Activated naive CD8-positive, alpha-beta T cell treated with anti-CD3 and anti-CD28 coated beads, Interleukin-2, amount 10 ng/mL, durations not matched to agents 7 days and 5 days (primary cell): ENCODE measurements around the gene FAM228B. TPM values are rescaled to one million over a fixed set of nuclear protein-coding genes. Genes with fewer than 3 reads are reported as not detected.
A peak's percentile ranks its signal among the peaks of the same experiment; 100 is the strongest.

Experiments used
- ATAC-seq: fragments of 150-1000 bp; cut with Tn5 transposase; one replicate; pipeline ENCODE4 v1.10.0; 2021; ENCODE audit warnings: low read depth, moderate library complexity
- POLR2A ChIA-PET: fragments of 350-600 bp; sonication (Branson Sonifier 250); formaldehyde crosslinking; loops from one replicate; lab custom pipeline; 2021; ENCODE audit warnings: antibody characterized with exemption; lab: Charles Lee
- DNase-seq: peaks from one replicate; pipeline ENCODE4 v3.0.0; 2021
- H3K27ac Mint-ChIP-seq: one replicate; pipeline ENCODE4 v1.8.0; 2022; ENCODE audit warnings: mild to moderate bottlenecking, mixed read lengths
- H3K27me3 Mint-ChIP-seq: one replicate; pipeline ENCODE4 v1.8.0; 2022; ENCODE audit warnings: mild to moderate bottlenecking, moderate library complexity, mixed read lengths
- H3K36me3 Mint-ChIP-seq: one replicate; pipeline ENCODE4 v1.8.0; 2021; ENCODE audit warnings: mild to moderate bottlenecking, mixed read lengths
- H3K4me1 Mint-ChIP-seq: one replicate; pipeline ENCODE4 v1.8.0; 2021; ENCODE audit warnings: mixed read lengths
- H3K4me3 Mint-ChIP-seq: one replicate; pipeline ENCODE4 v1.8.0; 2022; ENCODE audit warnings: mild to moderate bottlenecking, moderate library complexity, mixed read lengths
- H3K9me3 Mint-ChIP-seq: one replicate; pipeline ENCODE4 v1.8.0; 2021; ENCODE audit warnings: mixed read lengths
- total RNA-seq, 2 experiments: library from RNA; stranded (reverse); gene quantifications; one replicate each; pipeline ENCODE4 v1.2.3, GENCODE V29; 2021

The FAM228B gene
- 10 to 100 TPM; 13.1 to 14.9 TPM for total RNA-seq

DNA sequence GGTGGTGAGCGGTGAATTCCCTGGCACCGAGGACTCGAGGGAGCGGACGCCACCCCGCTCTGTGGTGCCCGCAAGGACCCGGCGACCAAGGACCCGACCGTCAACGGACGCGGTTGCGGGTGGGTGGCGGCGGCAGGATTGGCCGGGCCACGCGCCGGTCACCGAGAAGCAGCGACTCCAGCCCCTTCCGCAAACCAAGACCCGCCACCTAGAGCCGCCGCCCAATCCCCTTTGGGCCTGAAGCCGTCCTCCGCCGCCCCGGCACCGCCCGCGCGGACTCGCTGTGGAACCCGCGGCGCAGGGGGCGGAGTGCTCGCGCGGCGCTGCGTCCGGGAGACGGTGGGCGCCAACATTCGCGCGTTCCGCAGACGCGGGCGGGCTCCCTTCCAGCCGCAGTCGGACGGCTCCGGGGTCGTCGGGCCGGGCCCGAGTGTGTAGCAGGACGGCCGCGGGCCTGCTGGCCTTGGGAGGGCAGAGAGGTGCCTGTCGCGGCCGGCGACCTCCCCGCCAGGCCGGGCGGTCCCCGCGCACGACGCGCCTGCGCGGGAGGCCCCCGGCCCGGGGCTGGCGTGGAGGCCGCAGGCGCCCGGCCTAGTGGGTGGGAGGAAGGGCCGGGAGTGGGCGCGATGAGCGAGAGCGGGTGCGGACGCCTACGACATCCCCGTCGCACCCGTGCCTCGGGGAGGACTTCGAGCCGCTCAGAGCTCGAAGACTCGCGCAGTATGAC lies at the start of gene FAM228B, which contains the start of gene PFN4:
Gene FAM228B, plus strand, starts transcription at position 275 of the 727 bp plus-strand sequence. CDS start 893 bp downstream, outside the sequence.
Gene PFN4, minus strand, starts transcription at position 140 of the 727 bp plus-strand sequence. CDS start 799 bp downstream, outside the sequence.
- Mint-ChIP-seq H3K4me1 (peaks cover 16% of the 10 kb centered on the region), H3K4me3 (peak within 1 kb of the TSS; percentile 84), H3K36me3 (peaks cover 2% of the 10 kb centered on the region), H3K27ac (peak within 1 kb of the TSS; percentile 76), H3K9me3 (no peaks in the 10 kb centered on the region), H3K27me3 (peaks cover 2% of the 10 kb centered on the region)
- ATAC-seq (peak; percentile 94), DNase-seq (peak; percentile 82)
- POLR2A ChIA-PET, result interaction anchor here (0.7 to 2.8 kb wide), 4 partner anchors 39 to 196 kb away, joined by 3 to 14 read pairs (median 6); partner anchors contain the start of genes ATAD2B, SF3B6 and TP53I3

- Mint-ChIP-seq H3K4me3 (no peak overlapping the region), H3K9me3 (no peaks in the 10 kb centered on the region), H3K27me3 (no peaks in the 10 kb centered on the region), H3K4me1 (peaks cover 37% of the 10 kb centered on the region), H3K27ac (no peak overlapping the region), H3K36me3 (peaks cover 5% of the 10 kb centered on the region)
- no peak for DNase-seq
- POLR2A ChIA-PET, result interaction anchor here (1.3 to 1.8 kb wide), 2 partner anchors 24 to 26 kb away, joined by 3 to 6 read pairs; partner anchors contain the start of genes FKBP1B and WDCP
- ATAC-seq, result no peak
Observed at GRCh38 chr2:24073816-24074215, 49.5 kb upstream of the FAM228B start.

DNA sequence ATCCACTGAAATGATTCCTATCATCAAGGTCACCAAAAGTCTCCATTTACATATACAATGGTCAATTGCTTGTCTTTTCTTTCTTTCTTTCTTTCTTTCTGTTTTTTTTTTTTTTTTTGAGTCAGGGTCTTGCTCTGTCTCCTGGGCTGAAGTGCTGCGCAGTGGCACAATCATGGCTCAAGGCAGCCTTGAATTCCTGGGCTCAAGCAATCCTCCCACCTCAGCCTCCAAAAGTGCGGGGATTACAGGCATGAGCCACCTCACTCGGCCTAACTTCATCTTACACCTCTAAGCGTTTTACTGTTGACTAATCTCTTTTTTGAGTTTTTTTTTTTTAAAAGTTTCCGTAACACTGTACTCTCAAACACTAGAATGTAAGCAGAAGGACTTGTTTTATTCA lies 48.0 kb upstream of the FAM228B start:
- DNase-seq, result no peak
- H3K27ac Mint-ChIP-seq, result peak overlapping the region; percentile 97
- ATAC-seq, result no peak
- POLR2A ChIA-PET, result interaction anchor here (3.3 to 4.2 kb wide), 2 partner anchors 27 to 149 kb away, joined by 43 to 60 read pairs; partner anchors contain the start of genes ATAD2B, FKBP1B and WDCP
- H3K27me3 Mint-ChIP-seq, result no peaks in the 10 kb centered on the region
- peaks cover 26% of the 10 kb centered on the region for H3K4me1 Mint-ChIP-seq
- H3K4me3 Mint-ChIP-seq, result peak overlapping the region; percentile 94
- peaks cover 5% of the 10 kb centered on the region for H3K36me3 Mint-ChIP-seq
- no peaks in the 10 kb centered on the region for H3K9me3 Mint-ChIP-seq

GRCh38 chr2:24075915-24076848 lies 47.1 kb upstream of the FAM228B start, which contains the start of gene SF3B6:
Gene SF3B6, minus strand, starts transcription at chr2:24076326. Its CDS starts 97 bp downstream, at chr2:24076229.
- Mint-ChIP-seq H3K4me3 (peak within 1 kb of the TSS; percentile 94), H3K27me3 (no peaks in the 10 kb centered on the region), H3K9me3 (no peaks in the 10 kb centered on the region), H3K27ac (peak within 1 kb of the TSS; percentile 97), H3K4me1 (peaks cover 27% of the 10 kb centered on the region), H3K36me3 (peaks cover 6% of the 10 kb centered on the region)
- ATAC-seq (peak; percentile 86), DNase-seq (peak; percentile 99)
- POLR2A ChIA-PET, result interaction anchor here (0.8 to 4.2 kb wide), 10 partner anchors 9 to 416 kb away, joined by 3 to 60 read pairs (median 5); partner anchors contain the start of genes ATAD2B, FAM228B, FKBP1B and ITSN2

GRCh38 chr2:24076849-24077534 lies 46.3 kb upstream of the FAM228B start:
- DNase-seq (no peak), ATAC-seq (peak; percentile 27)
- Mint-ChIP-seq H3K4me3 (peak overlapping the region; percentile 94), H3K27me3 (no peaks in the 10 kb centered on the region), H3K4me1 (peaks cover 28% of the 10 kb centered on the region), H3K36me3 (peaks cover 9% of the 10 kb centered on the region), H3K9me3 (no peaks in the 10 kb centered on the region), H3K27ac (peak overlapping the region; percentile 97)
- POLR2A ChIA-PET, result interaction anchor here (1.1 to 4.2 kb wide), 8 partner anchors 10 to 283 kb away, joined by 3 to 60 read pairs (median 5); partner anchors contain the start of genes ATAD2B, FAM228B, FKBP1B and ITSN2

DNA sequence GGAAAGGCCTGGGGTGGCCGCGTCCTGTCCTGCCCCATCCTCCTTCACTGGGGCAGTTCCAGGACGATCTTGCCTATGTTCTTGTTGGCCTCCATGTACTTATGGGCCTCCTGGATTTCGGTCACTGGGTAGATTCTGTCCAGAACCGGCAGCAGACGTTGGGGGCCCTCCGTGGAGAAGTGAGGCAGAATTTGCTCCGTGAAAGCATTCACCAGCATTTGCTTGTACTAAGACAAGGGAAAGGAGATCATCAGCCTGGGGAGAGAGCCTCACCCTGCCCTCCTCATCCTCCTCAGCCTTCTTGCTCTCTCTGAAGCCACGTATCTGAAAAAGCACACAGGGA lies 45.8 kb upstream of the FAM228B start:
- DNase-seq (peak; percentile 34), ATAC-seq (no peak)
- peak overlapping the region; percentile 97 for H3K27ac Mint-ChIP-seq
- H3K36me3 Mint-ChIP-seq, result peaks cover 10% of the 10 kb centered on the region
- H3K27me3 Mint-ChIP-seq, result no peaks in the 10 kb centered on the region
- peak overlapping the region; percentile 94 for H3K4me3 Mint-ChIP-seq
- no peaks in the 10 kb centered on the region for H3K9me3 Mint-ChIP-seq
- POLR2A ChIA-PET, result interaction anchor here (1.2 to 4.2 kb wide), 5 partner anchors 11 to 151 kb away, joined by 3 to 60 read pairs (median 5); partner anchors contain the start of genes ATAD2B, FKBP1B and WDCP
- peaks cover 27% of the 10 kb centered on the region for H3K4me1 Mint-ChIP-seq

GRCh38 chr2:24077879-24078278 lies 45.4 kb upstream of the FAM228B start:
- H3K27ac Mint-ChIP-seq, result peak overlapping the region; percentile 97
- H3K36me3 Mint-ChIP-seq, result peaks cover 10% of the 10 kb centered on the region
- no peaks in the 10 kb centered on the region for H3K27me3 Mint-ChIP-seq
- DNase-seq (no peak), ATAC-seq (no peak)
- POLR2A ChIA-PET, result interaction anchor here (1.7 to 4.2 kb wide), 3 partner anchors 29 to 152 kb away, joined by 5 to 60 read pairs (median 43); partner anchors contain the start of genes ATAD2B, FKBP1B and WDCP
- H3K4me3 Mint-ChIP-seq, result peak overlapping the region; percentile 94
- peaks cover 27% of the 10 kb centered on the region for H3K4me1 Mint-ChIP-seq
- H3K9me3 Mint-ChIP-seq, result no peaks in the 10 kb centered on the region

DNA sequence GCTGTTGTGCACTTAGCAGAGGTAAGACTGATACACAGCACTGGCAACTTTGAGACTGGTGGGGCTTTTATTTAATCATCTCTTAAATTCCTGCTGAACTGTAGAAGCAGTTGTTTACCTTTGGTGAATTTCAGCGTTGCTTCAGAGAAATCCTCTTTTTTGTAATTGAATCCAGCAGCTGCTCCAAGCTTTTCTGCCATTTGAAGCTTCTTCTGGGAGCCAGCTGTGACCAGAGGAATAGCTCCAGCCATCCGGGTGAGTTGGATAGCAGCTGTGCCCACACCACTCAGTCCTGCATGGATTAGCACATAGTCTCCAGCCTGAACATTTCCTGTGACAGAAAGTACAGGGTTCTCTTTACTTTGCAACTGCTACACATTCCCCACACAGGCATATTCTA lies 42.6 kb upstream of the FAM228B start:
- no peak for ATAC-seq
- H3K4me3 Mint-ChIP-seq, result no peak overlapping the region
- H3K27ac Mint-ChIP-seq, result no peak overlapping the region
- H3K9me3 Mint-ChIP-seq, result no peaks in the 10 kb centered on the region
- POLR2A ChIA-PET, result interaction anchor here (1.3 kb wide), 1 partner anchor 33 kb away, joined by 3 read pairs; the partner anchor contains the start of gene WDCP
- H3K4me1 Mint-ChIP-seq, result peaks cover 31% of the 10 kb centered on the region
- no peak for DNase-seq
- H3K36me3 Mint-ChIP-seq, result peaks cover 10% of the 10 kb centered on the region
- no peaks in the 10 kb centered on the region for H3K27me3 Mint-ChIP-seq

DNA sequence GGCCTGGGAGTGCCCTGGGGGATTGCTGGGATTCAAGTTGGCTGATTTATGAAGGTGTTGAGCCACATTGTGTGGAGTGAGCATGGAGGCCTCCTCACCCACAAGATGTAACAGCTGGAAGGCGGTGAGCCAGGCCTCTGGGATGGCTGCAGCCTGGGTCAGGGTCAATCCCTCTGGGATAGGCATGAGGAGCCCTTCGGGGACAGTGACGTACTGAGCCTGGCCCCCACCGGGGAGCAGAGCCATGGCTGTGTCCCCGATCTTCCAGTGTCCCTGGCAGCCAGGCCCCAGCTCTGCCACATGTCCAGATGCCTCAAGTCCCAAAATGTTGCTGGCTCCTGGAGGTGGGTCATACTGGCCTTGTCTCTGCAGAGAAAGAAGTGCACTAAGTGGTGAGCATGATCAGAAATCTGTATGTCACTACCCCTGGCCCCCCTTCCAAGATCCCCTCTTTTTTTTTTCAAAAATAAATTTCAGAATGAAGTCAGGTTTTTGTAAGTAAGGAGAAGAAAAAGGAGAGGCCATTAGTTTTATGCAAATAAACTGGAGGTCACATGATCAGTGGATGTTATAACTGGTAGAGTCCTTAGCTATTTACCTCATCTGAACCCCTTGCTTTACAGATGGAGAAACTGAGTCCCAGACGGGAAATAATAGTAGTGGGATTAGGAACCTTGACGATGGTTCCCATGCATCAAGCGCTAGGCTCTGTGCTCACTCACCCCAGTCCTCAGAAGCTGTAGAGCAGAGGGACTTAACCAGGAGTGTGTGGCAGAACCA lies 40.3 kb upstream of the FAM228B start:
- Mint-ChIP-seq H3K9me3 (no peaks in the 10 kb centered on the region), H3K4me1 (peaks cover 25% of the 10 kb centered on the region), H3K27me3 (no peaks in the 10 kb centered on the region), H3K4me3 (peak overlapping the region; percentile 96), H3K27ac (peak overlapping the region; percentile 95), H3K36me3 (peaks cover 10% of the 10 kb centered on the region)
- POLR2A ChIA-PET, result interaction anchor here (0.6 to 2.7 kb wide), 8 partner anchors 33 to 258 kb away, joined by 3 to 40 read pairs (median 6); partner anchors contain the start of genes ATAD2B, FAM228B, UBXN2A and WDCP
- no peak for ATAC-seq
- no peak for DNase-seq

GRCh38 chr2:24083567-24084385 lies 39.5 kb upstream of the FAM228B start:
- peak overlapping the region; percentile 95 for H3K27ac Mint-ChIP-seq
- peak overlapping the region; percentile 96 for H3K4me3 Mint-ChIP-seq
- peaks cover 10% of the 10 kb centered on the region for H3K36me3 Mint-ChIP-seq
- POLR2A ChIA-PET, result interaction anchor here (0.5 to 2.7 kb wide), 10 partner anchors 33 to 259 kb away, joined by 3 to 40 read pairs (median 5); partner anchors contain the start of genes ATAD2B, FAM228B, UBXN2A and WDCP
- no peaks in the 10 kb centered on the region for H3K27me3 Mint-ChIP-seq
- DNase-seq (no peak), ATAC-seq (peak; percentile 71)
- H3K9me3 Mint-ChIP-seq, result no peaks in the 10 kb centered on the region
- peaks cover 23% of the 10 kb centered on the region for H3K4me1 Mint-ChIP-seq
